Progenitor cell of endocrine pancreas (in vitro differentiated cells): ENCODE results near the gene NAB1. TPM values are rescaled to one million over a fixed set of nuclear protein-coding genes. Genes with fewer than 3 reads are reported as not detected.

Experiments used
- DNase-seq: peaks from one replicate; pipeline ENCODE4 v3.0.0; 2021; ENCODE audit warnings: low spot score; ENCODE audit not compliant: unreplicated experiment
- H3K27ac Mint-ChIP-seq: 2 replicates; pipeline ENCODE4 v1.8.0; 2021; ENCODE audit warnings: mild to moderate bottlenecking, moderate library complexity, mixed read lengths
- H3K27me3 Mint-ChIP-seq: 2 replicates; pipeline ENCODE4 v1.8.0; 2021; ENCODE audit warnings: mixed read lengths
- H3K36me3 Mint-ChIP-seq: 2 replicates; pipeline ENCODE4 v1.8.0; 2022; ENCODE audit warnings: mixed read lengths; ENCODE audit not compliant: insufficient read depth
- H3K4me1 Mint-ChIP-seq: 2 replicates; pipeline ENCODE4 v1.8.0; 2021; ENCODE audit warnings: low read depth, mixed read lengths
- H3K4me3 Mint-ChIP-seq: 2 replicates; pipeline ENCODE4 v1.8.0; 2021; ENCODE audit warnings: low read depth, mild to moderate bottlenecking, moderate library complexity, mixed read lengths
- H3K9me3 Mint-ChIP-seq: 2 replicates; pipeline ENCODE4 v1.8.0; 2021; ENCODE audit warnings: low read depth, mixed read lengths
- CTCF ChIP-seq: fragments of 200-600 bp; sonication (generic); IDR thresholded peaks from one replicate; pipeline ENCODE4 v1.5.0; 2021; ENCODE audit warnings: antibody characterized with exemption, mild to moderate bottlenecking; ENCODE audit not compliant: unreplicated experiment
- total RNA-seq: library from RNA; stranded (reverse); gene quantifications from 2 replicates; pipeline ENCODE4 v1.2.1, GENCODE V29; 2021

NAB1 gene
- total RNA-seq, 1 donor from 2014 or later: 64.1 TPM

- Mint-ChIP-seq H3K9me3 (no peaks in the 10 kb centered on the region), H3K27me3 (peaks cover 7% of the 10 kb centered on the region), H3K36me3 (no peaks in the 10 kb centered on the region), H3K27ac (no peak overlapping the region), H3K4me1 (peaks cover 26% of the 10 kb centered on the region), H3K4me3 (no peak overlapping the region)
- DNase-seq: no peak
- TF ChIP-seq CTCF: no peak
Measured at GRCh38 chr2:190651413-190651812, 2.5 kb downstream of the NAB1 start.

GRCh38 chr2:190653231-190653630 lies 4.3 kb downstream of the NAB1 start:
- Mint-ChIP-seq H3K27ac (no peak overlapping the region), H3K36me3 (no peaks in the 10 kb centered on the region), H3K4me1 (peaks cover 18% of the 10 kb centered on the region), H3K27me3 (no peaks in the 10 kb centered on the region), H3K9me3 (no peaks in the 10 kb centered on the region), H3K4me3 (no peak overlapping the region)
- DNase-seq: no peak
- TF ChIP-seq CTCF: no peak

- Mint-ChIP-seq H3K36me3 (no peaks in the 10 kb centered on the region), H3K4me1 (peaks cover 21% of the 10 kb centered on the region), H3K27me3 (no peaks in the 10 kb centered on the region), H3K4me3 (no peak overlapping the region), H3K27ac (no peak overlapping the region), H3K9me3 (no peaks in the 10 kb centered on the region)
- DNase-seq: no peak
- TF ChIP-seq CTCF: no peak
Measured at GRCh38 chr2:190653931-190654330, 5.0 kb downstream of the NAB1 start.

GRCh38 chr2:190655113-190655512 lies 6.2 kb downstream of the NAB1 start:
- Mint-ChIP-seq H3K4me1 (peaks cover 18% of the 10 kb centered on the region), H3K9me3 (no peaks in the 10 kb centered on the region), H3K27ac (no peak overlapping the region), H3K36me3 (peaks cover 3% of the 10 kb centered on the region), H3K4me3 (no peak overlapping the region), H3K27me3 (no peaks in the 10 kb centered on the region)
- DNase-seq: no peak
- TF ChIP-seq CTCF: no peak

GRCh38 chr2:190655570-190655969 lies 6.7 kb downstream of the NAB1 start:
- H3K27me3 Mint-ChIP-seq: no peaks in the 10 kb centered on the region
- H3K27ac Mint-ChIP-seq: no peak overlapping the region
- H3K4me1 Mint-ChIP-seq: peaks cover 14% of the 10 kb centered on the region
- no peaks in the 10 kb centered on the region for H3K9me3 Mint-ChIP-seq
- no peak for DNase-seq
- H3K4me3 Mint-ChIP-seq: no peak overlapping the region
- peaks cover 3% of the 10 kb centered on the region for H3K36me3 Mint-ChIP-seq
- TF ChIP-seq CTCF: no peak
